H9 (cell line): ENCODE measurements around the gene CELF5. TPM values are rescaled to one million over a fixed set of nuclear protein-coding genes. Genes with fewer than 3 reads are reported as not detected.
A peak's percentile ranks its signal among the peaks of the same experiment; 100 is the strongest.

Experiments used
- DNase-seq: peaks from one replicate; pipeline ENCODE4 v3.0.0-alpha.2; 2017
- H2AFZ ChIP-seq: one replicate; pipeline ENCODE4 v1.6.1; 2013; ENCODE audit warnings: mild to moderate bottlenecking, low read length, control low read depth, moderate library complexity
- H2AK5ac ChIP-seq: 2 replicates; pipeline ENCODE4 v1.6.1; 2013; ENCODE audit warnings: low read length, control low read depth, mixed read lengths; ENCODE audit not compliant: insufficient read length
- H2BK120ac ChIP-seq: one replicate; pipeline ENCODE4 v1.6.1; 2013; ENCODE audit warnings: low read depth, mild to moderate bottlenecking, low read length, control low read depth, inconsistent platforms; ENCODE audit not compliant: poor library complexity, severe bottlenecking
- H2BK12ac ChIP-seq: 2 replicates; pipeline ENCODE4 v1.6.1; 2013; ENCODE audit warnings: low read length, control low read depth, mixed read lengths, low read depth; ENCODE audit not compliant: insufficient read length
- H2BK15ac ChIP-seq: 2 replicates; pipeline ENCODE4 v1.6.1; 2013; ENCODE audit warnings: low read depth, low read length, control low read depth
- H2BK20ac ChIP-seq: one replicate; pipeline ENCODE4 v1.6.1; 2013; ENCODE audit warnings: low read depth, mild to moderate bottlenecking, low read length, control low read depth, inconsistent platforms; ENCODE audit not compliant: poor library complexity, severe bottlenecking
- H2BK5ac ChIP-seq: 2 replicates; pipeline ENCODE4 v1.6.1; 2013; ENCODE audit warnings: low read length, control low read depth, mixed read lengths; ENCODE audit not compliant: insufficient read length
- H3K14ac ChIP-seq: 2 replicates; pipeline ENCODE4 v1.6.1; 2013; ENCODE audit warnings: low read length, control low read depth; ENCODE audit not compliant: insufficient read depth
- H3K18ac ChIP-seq: 2 replicates; pipeline ENCODE4 v1.6.1; 2013; ENCODE audit warnings: low read depth, mild to moderate bottlenecking, mixed read lengths, low read length, control low read depth; ENCODE audit not compliant: insufficient read length
- H3K23ac ChIP-seq: 2 replicates; pipeline ENCODE4 v1.6.1; 2013; ENCODE audit warnings: low read length, control low read depth, mixed read lengths, low read depth; ENCODE audit not compliant: insufficient read length
- H3K23me2 ChIP-seq: 2 replicates; pipeline ENCODE4 v1.6.1; 2013; ENCODE audit warnings: low read depth, mild to moderate bottlenecking, mixed read lengths, low read length, control low read depth; ENCODE audit not compliant: insufficient read length, poor library complexity, severe bottlenecking
- H3K27ac ChIP-seq: 2 replicates; pipeline ENCODE4 v1.5.1; 2013; ENCODE audit warnings: low read length, control low read depth, mixed read lengths, low read depth; ENCODE audit not compliant: insufficient read length
- H3K27me3 ChIP-seq: 2 replicates; pipeline ENCODE4 v1.6.1; 2013; ENCODE audit warnings: low read length, control low read depth, inconsistent platforms; ENCODE audit not compliant: insufficient read depth
- H3K4ac ChIP-seq: 2 replicates; pipeline ENCODE4 v1.6.1; 2013; ENCODE audit warnings: low read depth, mild to moderate bottlenecking, control low read depth, inconsistent platforms, low read length, moderate library complexity
- H3K4me1 ChIP-seq: 2 replicates; pipeline ENCODE4 v1.6.1; 2013; ENCODE audit warnings: low read length, control low read depth, inconsistent platforms; ENCODE audit not compliant: insufficient read depth
- H3K4me2 ChIP-seq: 2 replicates; pipeline ENCODE4 v1.6.1; 2013; ENCODE audit warnings: low read length, control low read depth, mixed read lengths; ENCODE audit not compliant: insufficient read length, insufficient read depth
- H3K56ac ChIP-seq: 2 replicates; pipeline ENCODE4 v1.6.1; 2013; ENCODE audit warnings: low read depth, mild to moderate bottlenecking, mixed read lengths, low read length, control low read depth; ENCODE audit not compliant: insufficient read length
- H3K79me1 ChIP-seq: 2 replicates; pipeline ENCODE4 v1.6.1; 2013; ENCODE audit warnings: low read depth, mild to moderate bottlenecking, moderate library complexity, low read length, control low read depth, inconsistent platforms; ENCODE audit not compliant: insufficient read depth, poor library complexity, severe bottlenecking
- H3K79me2 ChIP-seq: 2 replicates; pipeline ENCODE4 v1.6.1; 2013; ENCODE audit warnings: low read length, control low read depth, inconsistent platforms; ENCODE audit not compliant: insufficient read depth
- H3K9ac ChIP-seq: 2 replicates; pipeline ENCODE4 v1.6.1; 2013; ENCODE audit warnings: low read length, control low read depth, mixed read lengths; ENCODE audit not compliant: insufficient read length; ENCODE audit errors: extremely low read depth
- H3K9me3 ChIP-seq: one replicate; pipeline ENCODE4 v1.6.1; 2013; ENCODE audit warnings: low read depth, low read length, inconsistent platforms; ENCODE audit not compliant: control insufficient read depth
- H3T11ph ChIP-seq: one replicate; pipeline ENCODE4 v1.6.1; 2013; ENCODE audit warnings: mild to moderate bottlenecking, low read length, control low read depth, inconsistent platforms
- H4K20me1 ChIP-seq: one replicate; pipeline ENCODE4 v1.6.1; 2013; ENCODE audit not compliant: control insufficient read depth, insufficient read length, insufficient read depth
- H4K5ac ChIP-seq: 2 replicates; pipeline ENCODE4 v1.6.1; 2013; ENCODE audit warnings: low read depth, mild to moderate bottlenecking, mixed read lengths, low read length, control low read depth; ENCODE audit not compliant: insufficient read length
- H4K8ac ChIP-seq: replicated peaks from 2 replicates; pipeline ENCODE4 v1.6.1; 2013; ENCODE audit warnings: low read length, control low read depth, mixed read lengths, low read depth; ENCODE audit not compliant: insufficient read length
- H4K91ac ChIP-seq: 2 replicates; pipeline ENCODE4 v1.6.1; 2013; ENCODE audit warnings: low read depth, mild to moderate bottlenecking, moderate library complexity, mixed read lengths, low read length, control low read depth; ENCODE audit not compliant: insufficient read length
- H3K27ac Mint-ChIP-seq, 3 experiments: 2 replicates in 2 of 3; 3 replicates in 1 of 3; pipeline ENCODE4 v1.8.0; 2020 to 2021; ENCODE audit warnings: mixed read lengths in 3 of 3, mild to moderate bottlenecking in 1 of 3, moderate library complexity in 1 of 3
- H3K27me3 Mint-ChIP-seq: 2 replicates; pipeline ENCODE4 v1.8.0; 2021; ENCODE audit warnings: low read depth, mild to moderate bottlenecking, moderate library complexity, mixed read lengths
- H3K36me3 Mint-ChIP-seq, 3 experiments: 2 replicates in 2 of 3; 3 replicates in 1 of 3; pipeline ENCODE4 v1.8.0; 2020 to 2021; ENCODE audit warnings: low read depth in 3 of 3, mixed read lengths in 3 of 3; ENCODE audit not compliant: insufficient read depth in 1 of 3
- H3K4me1 Mint-ChIP-seq, 2 experiments: 2 replicates each; pipeline ENCODE4 v1.8.0; 2020; ENCODE audit warnings: mixed read lengths in 2 of 2
- H3K4me3 Mint-ChIP-seq, 2 experiments: 2 replicates in 1 of 2; 3 replicates in 1 of 2; pipeline ENCODE4 v1.8.0; 2020 to 2021; ENCODE audit warnings: mild to moderate bottlenecking in 2 of 2, mixed read lengths in 2 of 2, moderate library complexity in 1 of 2
- H3K9me3 Mint-ChIP-seq, 2 experiments: 2 replicates in 1 of 2; 3 replicates in 1 of 2; pipeline ENCODE4 v1.8.0; 2020; ENCODE audit warnings: mild to moderate bottlenecking in 2 of 2, mixed read lengths in 2 of 2, moderate library complexity in 1 of 2
- WGBS: extraction: QIAGEN DNeasy Blood & Tissue Kit; methylation state at CpG from one replicate; pipeline ENCODE4 v1.1.7; 2013; ENCODE audit warnings: missing lambda C conversion rate, low lambda C conversion rate, mixed read lengths; ENCODE audit not compliant: insufficient read length; ENCODE audit errors: extremely low coverage; 5-methylcytosine and 5-hydroxymethylcytosine counted together
- total RNA-seq: library from RNA; stranded (reverse); gene quantifications from 2 replicates; pipeline ENCODE4 v1.2.1, GENCODE V29; 2021
- TF ChIP-seq, protein P1 (sequence below): fragments of 200-600 bp; sonication (generic); conservative IDR thresholded peaks from 3 replicates; pipeline ENCODE4 v1.8.0; 2021; ENCODE audit warnings: antibody characterized with exemption, mild to moderate bottlenecking

The CELF5 gene
- total RNA-seq, 1 experiment from 2014 or later, result 4.8 TPM

DNA sequence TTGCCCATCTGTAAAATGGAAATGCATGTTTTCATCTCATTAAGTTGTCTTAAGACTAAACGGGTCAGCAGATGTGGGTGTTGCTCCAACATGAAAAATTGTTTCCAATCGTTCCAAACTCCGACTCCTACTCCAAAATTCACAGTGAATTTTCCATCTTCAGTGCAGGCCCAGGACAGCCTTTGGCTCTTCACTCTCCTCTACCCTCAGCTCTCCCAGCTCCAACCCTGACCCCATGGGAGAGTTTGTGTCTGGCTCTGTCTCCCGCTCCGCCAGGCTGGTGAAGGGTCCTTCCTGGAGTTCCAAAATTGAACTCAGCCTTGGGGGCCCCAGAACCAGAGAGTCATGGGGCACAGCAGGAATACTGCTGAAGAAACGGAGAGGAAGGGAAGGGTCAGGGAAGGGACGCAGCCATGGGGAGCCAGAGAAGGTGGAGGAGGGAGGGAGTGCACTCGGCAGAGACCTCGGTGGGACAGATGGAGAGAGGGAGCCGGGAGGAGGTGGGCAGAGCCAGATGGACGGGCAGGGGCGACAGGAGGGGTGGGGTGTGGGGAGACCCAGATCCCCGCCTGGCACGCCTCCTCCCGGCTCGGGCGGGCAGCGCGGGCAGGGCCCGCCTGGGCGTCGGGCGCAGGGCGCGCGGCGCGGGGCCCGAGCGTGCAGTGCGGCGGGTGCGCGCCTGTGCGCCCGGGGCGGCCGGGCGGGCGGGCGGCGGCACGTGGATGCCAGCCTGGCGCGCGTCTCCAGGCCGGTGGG lies 45.6 kb downstream of the CELF5 start:
- Histone ChIP-seq H3K14ac (no peak overlapping the region), H2BK20ac (no peak overlapping the region), H2BK120ac (no peak overlapping the region), H3K79me2 (no peaks in the 10 kb centered on the region), H3K9ac (no peak overlapping the region), H2AFZ (no peak overlapping the region), H4K91ac (no peak overlapping the region), H3K79me1 (no peaks in the 10 kb centered on the region), H3K27ac (no peak overlapping the region), H4K8ac (no peak overlapping the region), H3K27me3 (no peaks in the 10 kb centered on the region; the same call in 1 of the 2 replicates), H4K20me1 (no peaks in the 10 kb centered on the region), H4K5ac (no peak overlapping the region), H3K56ac (no peak overlapping the region), H2AK5ac (no peak overlapping the region), H3K23me2 (no peaks in the 10 kb centered on the region), H3K9me3 (no peaks in the 10 kb centered on the region), H3K4ac (no peak overlapping the region), H3K23ac (no peak overlapping the region), H2BK5ac (no peak overlapping the region), H3T11ph (no peak overlapping the region), H3K4me1 (no peaks in the 10 kb centered on the region), H3K18ac (no peak overlapping the region), H2BK12ac (no peak overlapping the region), H2BK15ac (no peak overlapping the region), H3K4me2 (no peak overlapping the region)
- Mint-ChIP-seq H3K4me3 (peak overlapping the region in 1 of 2 experiments; percentile 72; a peak in 3 of 5 replicates), H3K36me3 (peaks cover 0 to 5% (median 0%) of the 10 kb centered on the region in 3 experiments; a peak in 2 of 7 replicates), H3K4me1 (peaks cover 4 to 17% of the 10 kb centered on the region in 2 experiments), H3K9me3 (peaks cover 6 to 13% of the 10 kb centered on the region in 2 experiments), H3K27me3 (peaks cover 66% of the 10 kb centered on the region), H3K27ac (no peak overlapping the region; a peak in 1 of 7 replicates)
- TF ChIP-seq, protein P1, sequence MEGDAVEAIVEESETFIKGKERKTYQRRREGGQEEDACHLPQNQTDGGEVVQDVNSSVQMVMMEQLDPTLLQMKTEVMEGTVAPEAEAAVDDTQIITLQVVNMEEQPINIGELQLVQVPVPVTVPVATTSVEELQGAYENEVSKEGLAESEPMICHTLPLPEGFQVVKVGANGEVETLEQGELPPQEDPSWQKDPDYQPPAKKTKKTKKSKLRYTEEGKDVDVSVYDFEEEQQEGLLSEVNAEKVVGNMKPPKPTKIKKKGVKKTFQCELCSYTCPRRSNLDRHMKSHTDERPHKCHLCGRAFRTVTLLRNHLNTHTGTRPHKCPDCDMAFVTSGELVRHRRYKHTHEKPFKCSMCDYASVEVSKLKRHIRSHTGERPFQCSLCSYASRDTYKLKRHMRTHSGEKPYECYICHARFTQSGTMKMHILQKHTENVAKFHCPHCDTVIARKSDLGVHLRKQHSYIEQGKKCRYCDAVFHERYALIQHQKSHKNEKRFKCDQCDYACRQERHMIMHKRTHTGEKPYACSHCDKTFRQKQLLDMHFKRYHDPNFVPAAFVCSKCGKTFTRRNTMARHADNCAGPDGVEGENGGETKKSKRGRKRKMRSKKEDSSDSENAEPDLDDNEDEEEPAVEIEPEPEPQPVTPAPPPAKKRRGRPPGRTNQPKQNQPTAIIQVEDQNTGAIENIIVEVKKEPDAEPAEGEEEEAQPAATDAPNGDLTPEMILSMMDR, result no peak
- no peak for DNase-seq
- no CpG with 5 or more reads among the region's 47 CpGs for WGBS
